H1 (cell line): ENCODE data around the gene GRB7. TPM values are rescaled to one million over a fixed set of nuclear protein-coding genes. Genes with fewer than 3 reads are reported as not detected.

Experiments used
- CTCF ChIA-PET: fragments of 300-600 bp; sonication (Branson Sonifier 250); formaldehyde crosslinking; loops from one replicate; lab custom pipeline; 2021; ENCODE audit not compliant: partially characterized antibody; lab: Charles Lee
- POLR2A ChIA-PET: fragments of 300-600 bp; sonication (Branson Sonifier 250); formaldehyde crosslinking; loops from one replicate; lab custom pipeline; 2021; ENCODE audit warnings: inconsistent platforms; ENCODE audit not compliant: partially characterized antibody; lab: Charles Lee
- DNase-seq, 2 experiments: peaks; one replicate each; pipeline versions ENCODE4 v3.0.0 to v3.0.0-alpha.2; 2010 to 2022; ENCODE audit warnings: low spot score in 2 of 2, low read depth in 1 of 2, mixed read lengths in 1 of 2
- FAIRE-seq: peaks from 2 replicates; lab custom pipeline; 2011; peaks lifted over from hg19 to GRCh38; lab: Jason Lieb, UNC
- H2AFZ ChIP-seq: 2 replicates; pipeline ENCODE4 v1.8.1; 2012; ENCODE audit warnings: low read length, inconsistent platforms
- H2AK5ac ChIP-seq: 2 replicates; pipeline ENCODE4 v1.6.1; 2013; ENCODE audit warnings: low read depth, low read length
- H2BK120ac ChIP-seq: replicated peaks from 2 replicates; pipeline ENCODE3; 2013; ENCODE audit warnings: low read depth, low read length, inconsistent platforms
- H2BK12ac ChIP-seq: 2 replicates; pipeline ENCODE4 v1.6.1; 2013; ENCODE audit warnings: low read depth, low read length
- H2BK15ac ChIP-seq: 2 replicates; pipeline ENCODE4 v1.6.1; 2013; ENCODE audit warnings: low read length
- H2BK20ac ChIP-seq: 2 replicates; pipeline ENCODE4 v1.6.1; 2013; ENCODE audit warnings: low read length
- H2BK5ac ChIP-seq: 2 replicates; pipeline ENCODE4 v1.6.1; 2013; ENCODE audit warnings: low read depth, low read length
- H3K14ac ChIP-seq: 2 replicates; pipeline ENCODE4 v1.6.1; 2013; ENCODE audit warnings: inconsistent platforms; ENCODE audit not compliant: insufficient read length
- H3K18ac ChIP-seq: 2 replicates; pipeline ENCODE4 v1.6.1; 2013; ENCODE audit warnings: low read length; ENCODE audit errors: extremely low read depth
- H3K23ac ChIP-seq: 2 replicates; pipeline ENCODE4 v1.6.1; 2013; ENCODE audit warnings: inconsistent platforms; ENCODE audit not compliant: insufficient read length
- H3K23me2 ChIP-seq: 2 replicates; pipeline ENCODE4 v1.6.1; 2013; ENCODE audit warnings: low read depth, low read length
- H3K27ac ChIP-seq: 2 replicates; pipeline ENCODE4 v1.6.1; 2011; ENCODE audit warnings: low read depth, low read length, inconsistent platforms
- H3K27me3 ChIP-seq, 4 experiments: replicated peaks in 1 of 4; 1 replicate in 1 of 4; 2 replicates in 3 of 4; pipeline versions ENCODE4 v1.6.1 to v1.8.1; 2011 to 2013; ENCODE audit warnings: low read length in 3 of 4, mild to moderate bottlenecking in 3 of 4, inconsistent platforms in 2 of 4, mixed read lengths in 2 of 4, moderate library complexity in 1 of 4; ENCODE audit not compliant: control insufficient read depth in 3 of 4, insufficient read depth in 3 of 4; ENCODE audit errors: extremely low read depth in 1 of 4
- H3K36me3 ChIP-seq, 4 experiments: 2 replicates each; pipeline versions ENCODE4 v1.6.1 to v1.8.1; 2011 to 2013; ENCODE audit warnings: mild to moderate bottlenecking in 4 of 4, low read length in 3 of 4, moderate library complexity in 2 of 4, control low read depth in 1 of 4, inconsistent platforms in 1 of 4; ENCODE audit not compliant: insufficient read depth in 4 of 4, control insufficient read depth in 2 of 4
- H3K4ac ChIP-seq: replicated peaks from 2 replicates; pipeline ENCODE3; 2013; ENCODE audit warnings: low read length, low read depth, mixed read lengths, inconsistent platforms; ENCODE audit not compliant: insufficient read length
- H3K4me1 ChIP-seq, 4 experiments: replicated peaks in 1 of 4; 1 replicate in 1 of 4; 2 replicates in 3 of 4; pipeline versions ENCODE4 v1.6.1 to v1.8.1; 2011 to 2013; ENCODE audit warnings: low read length in 3 of 4, inconsistent platforms in 2 of 4, mixed read lengths in 1 of 4; ENCODE audit not compliant: insufficient read depth in 4 of 4, control insufficient read depth in 3 of 4
- H3K4me2 ChIP-seq, 2 experiments: 2 replicates each; pipeline versions ENCODE4 v1.6.1 to v1.8.1; 2011 to 2013; ENCODE audit warnings: low read depth in 2 of 2, low read length in 2 of 2, control low read depth in 1 of 2, inconsistent platforms in 1 of 2, mild to moderate bottlenecking in 1 of 2; ENCODE audit not compliant: insufficient read depth in 1 of 2
- H3K4me3 ChIP-seq, 4 experiments: fragments of 200-600, 300-600 bp in 1 of 4; sonication (generic), shearing (Covaris generic), sonication (Bioruptor Twin) in 1 of 4; 2 replicates each; pipeline versions ENCODE4 v1.5.1 to v1.8.1; 2011 to 2016; ENCODE audit warnings: low read length in 4 of 4, low read depth in 3 of 4, control low read depth in 2 of 4, inconsistent platforms in 2 of 4, mild to moderate bottlenecking in 2 of 4, mixed read lengths in 1 of 4, moderate library complexity in 1 of 4; ENCODE audit not compliant: insufficient read depth in 2 of 4; ENCODE audit errors: extremely low read depth in 1 of 4
- H3K56ac ChIP-seq: replicated peaks from 2 replicates; pipeline ENCODE3; 2013; ENCODE audit warnings: low read depth, mild to moderate bottlenecking, mixed read lengths, low read length, inconsistent platforms; ENCODE audit not compliant: insufficient read length
- H3K79me1 ChIP-seq: 2 replicates; pipeline ENCODE4 v1.6.1; 2013; ENCODE audit warnings: low read depth, low read length, control low read depth
- H3K79me2 ChIP-seq, 2 experiments: 2 replicates each; pipeline versions ENCODE4 v1.6.1 to v1.8.1; 2012 to 2013; ENCODE audit warnings: low read length in 2 of 2, mild to moderate bottlenecking in 2 of 2, inconsistent platforms in 1 of 2; ENCODE audit not compliant: insufficient read depth in 2 of 2, control insufficient read depth in 1 of 2
- H3K9ac ChIP-seq, 4 experiments: replicated peaks in 1 of 4; 1 replicate in 1 of 4; 2 replicates in 3 of 4; pipeline versions ENCODE4 v1.6.1 to v1.8.1; 2011 to 2013; ENCODE audit warnings: low read depth in 3 of 4, low read length in 3 of 4, control low read depth in 2 of 4, mild to moderate bottlenecking in 2 of 4, moderate library complexity in 2 of 4, inconsistent platforms in 1 of 4; ENCODE audit errors: extremely low read depth in 1 of 4
- H3K9me3 ChIP-seq, 2 experiments: 2 replicates each; pipeline versions ENCODE4 v1.6.1 to v1.8.1; 2012 to 2013; ENCODE audit warnings: mild to moderate bottlenecking in 2 of 2, moderate library complexity in 2 of 2, control low read depth in 1 of 2, inconsistent platforms in 1 of 2, low read depth in 1 of 2, low read length in 1 of 2, mixed read lengths in 1 of 2; ENCODE audit not compliant: insufficient read depth in 2 of 2
- H4K20me1 ChIP-seq, 2 experiments: replicated peaks in 1 of 2; 2 replicates each; pipeline versions ENCODE3 to v1.8.1; 2011 to 2013; ENCODE audit warnings: inconsistent platforms in 2 of 2, low read length in 2 of 2, mild to moderate bottlenecking in 1 of 2; ENCODE audit not compliant: insufficient read depth in 2 of 2, control insufficient read depth in 1 of 2
- H4K5ac ChIP-seq: 2 replicates; pipeline ENCODE4 v1.6.1; 2013; ENCODE audit warnings: low read length, low read depth, mixed read lengths, inconsistent platforms; ENCODE audit not compliant: insufficient read length
- H4K8ac ChIP-seq: 2 replicates; pipeline ENCODE4 v1.8.0; 2013; ENCODE audit warnings: mild to moderate bottlenecking, moderate library complexity, low read length, inconsistent platforms; ENCODE audit not compliant: insufficient read depth; ENCODE audit errors: extremely low read depth
- H4K91ac ChIP-seq: replicated peaks from 2 replicates; pipeline ENCODE3; 2013; ENCODE audit warnings: low read length, mixed read lengths, inconsistent platforms; ENCODE audit not compliant: insufficient read length
- BACH1 ChIP-seq: IDR thresholded peaks from 2 replicates; pipeline ENCODE4 v1.6.1; 2012; ENCODE audit warnings: low read length, improper control_type of control experiment
- CEBPB ChIP-seq: IDR thresholded peaks from 2 replicates; pipeline ENCODE4 v1.6.1; 2012; ENCODE audit warnings: low read depth, low read length
- CHD2 ChIP-seq: IDR thresholded peaks from 2 replicates; pipeline ENCODE4 v1.6.1; 2012; ENCODE audit warnings: low read length, improper control_type of control experiment
- CREB1 ChIP-seq: IDR thresholded peaks from 2 replicates; pipeline ENCODE4 v1.6.1; 2012; ENCODE audit warnings: inconsistent platforms
- GABPA ChIP-seq: IDR thresholded peaks from 2 replicates; pipeline ENCODE4 v1.6.1; 2011; ENCODE audit warnings: mild to moderate bottlenecking, low read length, moderate library complexity, borderline replicate concordance; ENCODE audit not compliant: insufficient read depth
- HDAC6 ChIP-seq: IDR thresholded peaks from one replicate; pipeline ENCODE4 v1.7.1; 2012; ENCODE audit warnings: low read depth, mild to moderate bottlenecking, inconsistent platforms, low read length, moderate library complexity
- MAFK ChIP-seq: IDR thresholded peaks from 2 replicates; pipeline ENCODE4 v1.6.1; 2012; ENCODE audit warnings: low read depth, mild to moderate bottlenecking, improper control_type of control experiment, low read length
- NRF1 ChIP-seq: IDR thresholded peaks from 2 replicates; pipeline ENCODE4 v1.6.1; 2011; ENCODE audit warnings: mild to moderate bottlenecking, low read depth, low read length, improper control_type of control experiment
- PHF8 ChIP-seq: fragments of 200-600 bp; sonication (generic); conservative IDR thresholded peaks from 2 replicates; pipeline ENCODE4 v1.7.1; 2012; ENCODE audit warnings: low read depth, mild to moderate bottlenecking, inconsistent platforms, low read length, moderate library complexity
- RBBP5 ChIP-seq: IDR thresholded peaks from 2 replicates; pipeline ENCODE4 v1.7.1; 2012; ENCODE audit warnings: low read depth, mild to moderate bottlenecking, inconsistent platforms, low read length, moderate library complexity, borderline replicate concordance
- RXRA ChIP-seq: IDR thresholded peaks from 2 replicates; pipeline ENCODE4 v1.6.1; 2011; ENCODE audit warnings: low read depth, mild to moderate bottlenecking, low read length, moderate library complexity; ENCODE audit not compliant: insufficient read depth
- SAP30 ChIP-seq: fragments of 300-600 bp; sonication (generic); IDR thresholded peaks from 2 replicates; pipeline ENCODE4 v1.7.1; 2012; ENCODE audit warnings: low read length, moderate library complexity, mild to moderate bottlenecking, inconsistent platforms; ENCODE audit not compliant: insufficient read depth, insufficient replicate concordance
- SUZ12 ChIP-seq: fragments of 200-600 bp; sonication (generic); IDR thresholded peaks from 2 replicates; pipeline ENCODE4 v1.6.1; 2012; ENCODE audit warnings: mild to moderate bottlenecking, inconsistent platforms, low read length, moderate library complexity, mixed read lengths
- TEAD4 ChIP-seq: IDR thresholded peaks from 2 replicates; pipeline ENCODE4 v1.6.1; 2012; ENCODE audit warnings: low read depth, low read length, inconsistent platforms, mixed read lengths
- WGBS, 2 experiments: shearing (Covaris generic) in 1 of 2; methylation state at CpG; one replicate each; pipeline versions ENCODE4 v1.1.6 to v1.1.7; 2013 to 2015; ENCODE audit warnings: low lambda C conversion rate in 2 of 2, mixed read lengths in 2 of 2, inconsistent platforms in 1 of 2, low coverage in 1 of 2, missing lambda C conversion rate in 1 of 2; ENCODE audit not compliant: insufficient replicate concordance in 2 of 2, insufficient coverage in 1 of 2, insufficient read length in 1 of 2; ENCODE audit errors: extremely low coverage in 1 of 2, missing lambda C conversion rate in 1 of 2; 5-methylcytosine and 5-hydroxymethylcytosine counted together
- polyA plus RNA-seq, 7 experiments: library from polyadenylated mRNA; depleted of rRNA in 3 of 7; stranded (reverse) in 5 of 7; unstranded in 2 of 7; fragments of >200 nt in 5 of 7; fragments of 200-250 nt in 2 of 7; gene quantifications; 1 replicate in 5 of 7; 2 replicates in 1 of 7; 4 replicates in 1 of 7; pipeline versions ENCODE4 v1.2.1 to v1.2.3, GENCODE V29; 2011 to 2013; ENCODE audit warnings: missing spikeins in 2 of 7, mixed read lengths in 2 of 7
- total RNA-seq: library from RNA; stranded (reverse); fragmentation: NEBNext Ultra II Directional; extraction: Animal tissue kit (Norgen Biotek cat#: 25700); gene quantifications from 2 replicates; pipeline ENCODE4 v1.2.1, GENCODE V29; 2021

GRB7 gene
- total and polyA plus RNA-seq, 2 of the 8 experiments (the other 6 are each of a cell fraction or from before 2014, with no cell fraction given): 32.2 to 41.5 TPM

DNA sequence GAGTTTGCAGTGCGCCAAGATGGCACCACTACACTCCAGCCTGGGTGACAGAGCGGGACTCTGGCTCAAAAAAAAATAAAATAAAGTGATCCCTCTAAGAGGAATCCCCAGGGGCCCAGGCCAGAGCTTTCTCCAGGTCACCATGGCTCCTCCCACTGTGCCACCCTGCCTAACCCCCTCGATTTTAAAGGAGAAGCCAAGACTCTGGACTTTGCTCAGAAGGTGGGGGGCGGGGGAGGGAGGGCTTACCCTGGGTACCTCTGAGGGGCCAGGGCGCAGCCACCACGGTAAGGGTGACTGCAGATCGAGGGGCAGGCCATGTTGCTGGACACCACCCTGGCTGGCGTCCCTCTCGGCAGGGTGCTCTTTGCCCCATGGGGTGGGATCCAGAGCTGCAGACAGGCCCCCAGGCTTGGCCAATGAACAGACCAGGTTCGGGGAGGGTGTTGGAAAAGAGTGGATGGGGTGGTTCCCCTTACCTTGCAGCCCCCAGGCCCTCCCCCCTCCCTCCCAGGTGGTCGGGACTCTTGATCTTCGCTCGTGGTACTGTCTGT, 455 bp upstream of the GRB7 start:
- Histone ChIP-seq H3K23ac (no peak overlapping the region), H2AFZ (no peak overlapping the region), H2BK20ac (no peak overlapping the region), H2BK120ac (no peak overlapping the region), H3K79me2 (peaks cover 0 to 16% of the 10 kb centered on the region in 2 experiments; a peak in 2 of 4 replicates), H4K8ac (no peak overlapping the region), H3K9ac (no peak overlapping the region), H4K91ac (no peak overlapping the region), H3K4ac (no peak overlapping the region), H4K5ac (no peak overlapping the region), H3K14ac (no peak overlapping the region), H4K20me1 (no peaks in the 10 kb centered on the region), H3K36me3 (no peaks in the 10 kb centered on the region; a peak in 1 of 8 replicates), H2BK15ac (no peak overlapping the region), H3K56ac (no peak overlapping the region), H2BK5ac (no peak overlapping the region), H3K9me3 (no peaks in the 10 kb centered on the region), H2BK12ac (0 out of 2 replicates have a peak overlapping the region, but pooled peaks have one; percentile 60), H3K4me3 (peak overlapping the region; percentile 54 to 86 (median 82); a peak in 6 of 8 replicates), H3K27me3 (no peaks in the 10 kb centered on the region), H3K4me2 (peak overlapping the region; percentile 83 to 96), H3K79me1 (peaks cover 9% of the 10 kb centered on the region), H3K18ac (no peak overlapping the region), H3K27ac (no peak overlapping the region), H2AK5ac (no peak overlapping the region), H3K4me1 (peaks cover 5 to 31% (median 23%) of the 10 kb centered on the region in 4 experiments), H3K23me2 (peaks cover 23% of the 10 kb centered on the region)
- CTCF ChIA-PET: interaction anchor here (0.6 to 1.4 kb wide), 6 partner anchors 13 to 117 kb away, joined by 3 read pairs; no protein-coding TSS in a partner anchor
- WGBS, 2 experiments: 45% methylated on average over 7 of the region's 13 CpGs; no CpG with 5 or more reads in 1 of the 2 experiments
- no peak for DNase-seq
- POLR2A ChIA-PET: interaction anchor here (0.6 to 1.3 kb wide), 3 partner anchors 12 to 125 kb away, joined by 4 read pairs; no protein-coding TSS in a partner anchor
- FAIRE-seq: no peak
- TF ChIP-seq PHF8 (no peak), NRF1 (no peak), TEAD4 (no peak), CREB1 (no peak), RXRA (no peak), SUZ12 (no peak), CHD2 (no peak), MAFK (no peak), BACH1 (no peak), CEBPB (no peak), HDAC6 (no peak), RBBP5 (no peak), SAP30 (no peak), GABPA (no peak)
